SH-SY5Y (cell line): Measurements from ENCODE around the gene PHLDB2.

Experiments used
- GATA2 ChIP-seq: IDR thresholded peaks from 2 replicates; pipeline ENCODE4 v1.6.1; 2011; ENCODE audit warnings: mild to moderate bottlenecking, low read depth, low read length
- GATA3 ChIP-seq: IDR thresholded peaks from 2 replicates; pipeline ENCODE4 v1.6.1; 2011; ENCODE audit warnings: low read depth, mild to moderate bottlenecking, low read length, moderate library complexity

PHLDB2 gene

DNA sequence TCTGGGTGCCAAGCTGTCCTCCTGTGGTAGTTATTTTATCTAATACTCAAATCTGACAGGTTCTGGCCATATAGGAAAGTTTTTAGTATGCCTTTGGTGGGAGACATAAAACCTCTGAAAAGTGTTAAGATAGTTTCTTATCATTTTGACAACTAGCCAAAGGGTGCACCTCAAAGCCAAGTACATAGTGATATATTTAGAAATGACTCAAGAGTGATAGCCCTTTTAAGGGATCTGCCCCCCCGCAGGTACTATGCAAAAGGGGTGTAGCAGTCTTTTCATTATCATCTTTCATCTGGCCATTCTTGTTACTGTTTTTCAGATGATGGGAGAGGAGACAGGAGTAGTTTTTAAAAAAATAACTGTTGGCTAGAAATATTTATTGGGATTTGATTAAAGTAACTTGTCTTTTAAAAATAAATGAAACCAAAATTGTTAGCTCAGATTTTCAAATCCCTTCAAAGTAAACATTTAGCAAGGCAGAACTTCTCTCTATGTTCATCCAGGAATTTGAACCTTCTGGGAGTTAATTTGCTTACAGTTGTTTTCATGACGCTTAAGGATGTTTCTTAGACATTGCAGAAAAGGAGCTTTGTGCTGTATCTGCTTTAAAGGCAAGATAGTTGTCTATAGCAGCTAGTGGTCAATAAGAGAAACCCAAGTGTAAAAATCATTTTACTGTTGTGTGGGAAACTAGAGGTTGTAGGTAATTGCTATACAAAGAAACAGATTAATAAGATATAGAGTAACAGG, 5.1 kb downstream of the PHLDB2 start:
- TF ChIP-seq GATA2, result no peak
- TF ChIP-seq GATA3, result no peak

DNA sequence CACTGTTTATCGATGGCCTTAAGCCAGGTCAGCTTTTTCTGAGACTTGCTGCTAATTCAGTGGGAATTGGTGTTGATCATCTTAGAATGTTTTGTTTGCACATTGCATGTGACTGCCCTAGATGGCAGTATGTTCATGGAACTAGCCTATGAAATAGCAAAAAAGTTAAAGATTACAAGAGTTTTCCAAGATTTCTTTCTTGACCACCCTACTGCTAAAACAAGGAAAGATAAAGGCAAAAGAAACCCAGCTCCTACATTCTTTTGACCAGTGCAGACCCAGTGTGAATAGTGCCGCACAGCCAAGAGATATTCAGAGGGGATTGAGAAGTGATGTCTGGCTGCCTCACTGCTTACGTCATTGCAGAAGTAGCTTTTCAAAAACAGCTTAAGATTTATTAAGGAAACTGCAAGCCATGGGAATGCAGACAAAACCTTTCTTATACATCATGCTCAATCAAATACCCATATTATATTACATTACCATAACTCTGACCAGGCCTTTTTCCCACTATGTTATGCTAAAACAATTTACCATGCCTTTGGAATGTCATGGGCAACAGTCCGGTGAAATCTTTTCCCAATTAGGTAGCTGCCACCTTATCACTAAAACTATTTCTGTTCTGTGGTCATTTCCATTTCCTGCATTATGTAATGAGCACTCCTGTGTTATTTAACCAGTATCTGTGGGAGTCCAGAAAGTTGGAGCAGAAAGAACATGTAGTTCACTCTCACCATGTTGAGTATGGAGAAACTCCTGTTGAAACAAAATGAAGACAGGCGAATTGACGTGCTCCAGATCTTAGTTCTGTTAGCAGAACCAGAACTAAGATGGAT, 6.0 kb downstream of the PHLDB2 start:
- TF ChIP-seq GATA2 (no peak), GATA3 (no peak)

DNA sequence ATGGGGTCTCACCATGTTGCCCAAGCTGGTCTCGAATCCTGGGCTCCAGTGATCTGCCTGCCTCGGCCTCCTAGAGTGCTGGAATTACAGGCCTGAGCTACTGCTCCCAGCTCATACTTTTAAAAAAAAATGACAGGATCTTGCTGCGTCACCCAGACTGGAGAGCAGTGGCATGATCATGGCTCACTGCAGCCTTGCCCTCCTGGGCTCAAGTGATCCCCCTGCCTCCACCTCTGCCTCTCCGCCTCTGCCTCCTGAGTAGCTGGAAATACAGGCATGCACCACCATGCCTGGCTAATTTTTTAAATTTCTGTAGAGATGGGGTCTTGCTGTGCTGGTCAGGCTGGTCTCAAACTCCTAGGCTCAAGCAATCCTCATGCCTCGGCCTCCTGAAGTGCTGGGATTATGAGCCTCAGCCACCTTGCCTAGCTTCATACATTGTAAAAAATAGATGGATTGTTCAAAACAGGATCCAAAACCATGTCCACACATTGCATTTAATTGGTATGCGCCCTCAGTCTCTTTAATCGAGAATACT, 8.9 kb downstream of the PHLDB2 start:
- TF ChIP-seq GATA3 (no peak), GATA2 (no peak)

DNA sequence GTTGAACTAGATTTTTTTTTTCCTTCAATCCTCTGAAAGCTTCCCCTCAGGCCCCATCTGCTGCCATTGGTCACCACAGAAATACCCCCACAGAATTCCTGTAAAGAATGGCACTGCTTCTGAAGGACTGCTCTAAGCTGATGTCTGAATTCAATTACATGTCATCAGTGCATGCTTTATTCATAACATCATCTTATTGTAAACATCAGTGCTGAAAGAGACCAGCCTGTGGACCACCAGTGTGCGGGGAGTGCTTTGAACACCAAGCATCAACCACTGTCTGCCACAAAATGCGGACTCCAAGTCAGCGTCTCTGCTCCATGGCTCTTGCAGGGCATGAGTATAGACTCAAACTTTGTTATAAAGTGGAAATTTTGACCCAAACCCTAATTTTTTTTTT, 11.6 kb downstream of the PHLDB2 start:
- TF ChIP-seq GATA2, result no peak
- no peak for TF ChIP-seq GATA3

DNA sequence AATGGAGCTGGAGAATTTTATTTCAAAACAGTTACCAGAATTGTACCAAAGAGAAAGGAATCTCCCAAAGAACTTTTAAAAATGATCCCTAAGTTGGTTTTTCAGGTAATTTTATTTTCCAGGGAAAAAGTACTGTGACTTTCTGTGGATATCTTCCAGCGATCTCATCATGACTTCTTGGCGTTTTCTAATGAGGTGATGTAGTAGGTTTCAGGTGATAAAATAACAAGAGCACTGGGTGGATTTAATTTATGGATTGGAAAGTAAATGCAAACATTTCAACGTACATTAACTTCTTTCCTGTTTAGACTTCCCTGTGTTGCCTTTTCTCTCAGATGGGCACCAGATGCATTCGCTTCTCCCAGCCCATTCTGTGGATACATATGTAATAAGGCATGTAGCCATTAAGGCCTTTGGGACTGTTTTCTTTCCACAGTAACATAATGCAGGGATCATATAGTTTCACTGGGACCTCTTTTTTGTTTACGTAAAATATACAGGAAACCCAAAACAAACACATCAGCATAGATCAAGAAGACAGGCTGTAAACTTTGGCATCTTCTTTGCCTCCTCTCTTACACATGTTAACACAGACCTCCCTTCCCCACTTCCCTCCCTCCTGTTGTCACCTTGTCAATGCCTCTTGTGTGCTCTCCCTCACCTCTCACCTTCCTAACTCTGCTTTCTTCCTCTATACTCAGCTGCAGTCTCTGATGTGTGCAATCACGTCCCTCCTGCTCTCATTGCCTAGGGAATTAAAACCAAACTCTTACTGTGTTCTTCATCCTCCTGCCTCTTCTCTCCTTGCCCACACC, 13.0 kb downstream of the PHLDB2 start:
- TF ChIP-seq GATA3 (no peak), GATA2 (no peak)

DNA sequence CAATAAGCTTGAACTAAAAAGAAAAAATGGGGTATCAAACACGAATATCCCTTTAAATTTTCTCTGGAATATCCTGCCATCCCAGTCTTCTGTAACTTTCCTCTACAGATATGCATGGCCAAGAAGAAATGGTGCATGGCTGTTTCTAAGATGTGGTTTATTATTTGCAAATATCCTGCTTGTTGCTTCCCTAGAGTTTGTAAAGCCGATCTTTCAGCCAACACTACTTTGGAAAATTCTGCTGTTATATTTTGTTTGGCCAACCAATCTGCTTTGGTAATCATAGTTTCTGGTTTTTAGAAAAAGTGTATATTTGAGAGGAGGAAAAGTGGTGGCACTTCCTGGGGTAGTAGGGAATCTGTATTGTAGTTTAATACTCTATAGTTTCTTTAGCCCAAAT, 13.9 kb downstream of the PHLDB2 start:
- TF ChIP-seq GATA3, result no peak
- TF ChIP-seq GATA2, result no peak

DNA sequence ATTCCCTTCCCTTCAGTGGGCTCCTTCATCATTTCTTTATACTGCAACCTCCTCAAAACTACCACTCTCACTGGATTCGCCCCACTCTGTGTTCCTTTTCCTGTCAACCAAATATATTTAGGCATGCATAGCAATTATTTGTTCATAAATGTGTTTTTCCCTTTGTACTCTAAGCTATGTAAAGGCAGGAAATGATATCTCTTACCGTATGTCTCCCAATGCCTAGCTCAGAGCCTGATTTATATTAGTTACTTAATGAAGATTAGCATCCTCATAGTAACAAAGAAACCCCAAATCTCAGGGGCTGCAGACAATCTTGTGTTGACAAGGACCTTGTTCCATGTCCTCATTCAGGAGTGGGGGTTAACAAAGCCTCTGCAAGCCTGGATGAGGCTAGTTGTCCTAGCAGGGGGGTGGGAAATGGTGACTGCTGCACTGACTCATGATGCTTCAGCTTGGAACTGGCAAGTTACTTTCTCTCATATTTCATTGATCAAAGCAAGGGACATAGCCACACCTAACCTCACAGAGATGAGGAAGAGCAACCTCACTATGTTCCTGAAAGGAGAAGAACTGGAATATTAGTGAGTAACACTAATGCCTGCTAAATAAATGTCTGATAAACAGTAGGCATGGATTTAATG, 15.2 kb downstream of the PHLDB2 start:
- TF ChIP-seq GATA2 (no peak), GATA3 (no peak)

DNA sequence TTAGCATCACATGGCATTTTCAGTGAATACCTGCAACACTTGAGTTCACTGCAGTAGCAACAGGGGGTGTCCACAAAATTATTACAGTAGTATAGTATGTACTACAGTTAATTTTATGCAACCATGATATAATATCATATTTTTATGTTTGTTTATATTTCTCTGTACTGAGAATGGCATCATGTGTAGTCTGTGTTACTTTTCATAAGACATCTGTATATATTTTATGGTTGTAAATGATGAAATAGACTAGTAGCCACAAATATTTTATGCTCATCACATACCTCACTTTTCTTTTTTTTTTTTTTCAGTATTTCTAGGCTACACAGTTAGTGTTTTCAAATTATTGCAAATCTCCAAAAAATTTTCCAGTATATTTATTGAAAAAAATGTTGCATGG, 22.4 kb downstream of the PHLDB2 start:
- no peak for TF ChIP-seq GATA2
- TF ChIP-seq GATA3, result no peak

DNA sequence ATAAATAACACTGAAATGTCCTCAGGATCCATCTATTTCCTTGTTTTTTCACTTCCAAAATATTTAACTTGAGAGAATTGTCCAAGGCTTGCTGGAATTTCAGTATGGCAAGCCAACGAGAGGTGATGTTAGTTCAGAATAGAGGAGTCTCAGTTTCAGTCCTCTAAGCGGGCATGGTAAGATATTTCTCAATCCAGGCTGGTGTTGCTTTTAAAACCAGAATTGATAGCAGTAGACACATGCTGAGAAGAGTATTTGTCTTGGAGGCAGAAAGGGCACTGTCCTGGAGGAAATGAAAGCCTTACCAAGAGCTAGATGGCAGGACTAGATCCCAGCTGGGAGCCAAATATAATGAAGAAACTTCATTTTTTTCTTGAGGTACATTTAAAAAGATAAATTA, 23.1 kb downstream of the PHLDB2 start:
- TF ChIP-seq GATA3 (no peak), GATA2 (no peak)

DNA sequence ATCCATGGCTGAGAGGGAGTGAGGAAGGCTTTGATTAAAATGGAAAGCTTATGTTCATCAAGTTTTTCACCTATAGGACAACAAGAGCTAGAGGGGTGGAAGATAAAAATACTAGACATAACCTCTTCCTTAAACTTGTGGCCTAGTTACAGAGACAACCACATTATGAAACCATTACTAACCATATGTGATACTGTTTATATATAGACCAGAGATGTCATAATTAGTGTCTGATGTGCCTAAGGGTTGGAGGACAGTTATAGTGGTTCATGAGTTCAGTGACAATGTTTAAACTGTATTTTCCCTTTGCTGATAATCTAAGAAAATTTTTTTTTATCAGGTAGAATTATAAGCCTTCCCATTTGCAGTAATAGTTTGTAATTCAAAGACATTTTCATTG, 23.7 kb downstream of the PHLDB2 start:
- TF ChIP-seq GATA2 (no peak), GATA3 (no peak)

DNA sequence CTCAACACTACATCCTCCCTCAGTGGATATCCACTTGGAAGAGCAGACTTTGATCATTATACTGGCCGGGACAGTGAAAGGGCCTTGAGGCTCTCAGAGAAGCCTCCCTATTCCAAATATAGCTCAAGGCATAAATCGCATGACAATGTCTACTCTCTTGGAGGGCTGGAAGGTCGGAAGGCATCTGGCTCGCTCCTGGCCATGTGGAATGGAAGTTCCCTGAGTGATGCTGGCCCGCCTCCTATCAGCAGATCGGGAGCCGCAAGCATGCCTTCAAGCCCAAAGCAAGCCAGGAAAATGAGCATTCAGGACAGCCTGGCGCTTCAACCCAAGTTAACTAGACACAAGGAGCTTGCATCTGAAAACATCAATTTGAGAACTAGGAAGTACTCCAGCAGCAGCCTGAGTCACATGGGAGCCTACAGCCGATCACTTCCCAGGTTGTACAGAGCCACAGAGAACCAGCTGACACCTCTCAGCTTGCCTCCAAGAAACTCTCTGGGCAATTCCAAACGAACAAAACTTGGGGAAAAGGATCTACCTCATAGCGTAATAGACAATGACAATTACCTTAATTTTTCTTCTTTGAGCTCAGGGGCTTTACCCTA, 25.4 kb downstream of the PHLDB2 start:
- TF ChIP-seq GATA2 (no peak), GATA3 (no peak)

DNA sequence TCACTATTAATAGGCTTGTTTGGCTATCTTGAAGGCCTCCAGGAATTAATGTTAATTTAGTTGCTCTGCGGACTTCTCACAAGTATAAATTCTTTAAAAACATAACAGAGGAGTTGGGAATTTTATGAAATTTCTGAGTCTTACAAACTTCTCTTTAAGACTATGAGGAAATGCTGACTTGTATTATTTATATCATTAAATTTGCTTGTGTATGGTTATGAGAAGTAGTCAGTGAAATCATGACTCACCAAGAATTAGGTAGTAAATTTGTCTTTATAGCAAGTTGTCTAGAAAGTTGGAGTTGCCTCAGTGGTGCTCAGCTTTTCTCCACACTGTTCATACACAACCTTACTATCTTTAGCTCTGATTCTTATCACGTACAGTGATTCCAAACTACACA, 26.5 kb downstream of the PHLDB2 start:
- TF ChIP-seq GATA2, result no peak
- no peak for TF ChIP-seq GATA3

DNA sequence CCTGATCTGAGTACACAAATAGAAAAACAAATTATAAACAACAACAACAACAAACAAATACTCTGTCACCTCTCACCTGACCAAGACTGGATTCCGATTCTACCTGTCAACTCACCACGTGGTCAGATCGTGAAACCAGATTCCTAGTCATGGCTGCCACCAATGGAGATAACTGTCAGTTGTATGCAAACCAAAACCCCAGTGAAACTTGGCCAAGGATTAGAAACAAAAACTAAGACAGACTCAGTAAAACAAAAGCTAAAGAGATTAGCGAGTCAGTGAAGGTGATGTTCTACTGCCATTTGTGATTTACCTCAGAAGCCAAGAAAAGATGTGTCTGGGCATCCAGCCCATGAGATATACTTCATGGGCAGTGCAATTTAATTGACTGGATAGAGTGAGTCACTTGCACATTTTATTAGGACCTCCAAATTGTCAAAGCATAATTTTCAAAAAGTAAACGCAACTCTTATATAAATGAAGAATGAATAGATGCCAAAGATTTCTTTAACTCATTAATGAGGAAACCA, 31.1 kb downstream of the PHLDB2 start:
- TF ChIP-seq GATA3 (no peak), GATA2 (no peak)
